Measurements from ENCODE around the gene CLDN9. TPM values are rescaled to one million over a fixed set of nuclear protein-coding genes. Genes with fewer than 3 reads are reported as not detected.

Gene CLDN9
- total RNA-seq, 4 donors from 2014 or later = not detected

GRCh38 chr16:3009568-3010390, 2.9 kb upstream of the CLDN9 start:
- Histone ChIP-seq H3K4me1 (peaks cover 29% of the 10 kb centered on the region), H3K27me3 (peaks cover 89% of the 10 kb centered on the region), H3K4me3 (no peak overlapping the region), H3K36me3 (no peaks in the 10 kb centered on the region), H3K27ac (no peak overlapping the region), H3K9me3 (no peaks in the 10 kb centered on the region)
- 54% methylated on average over 19 of the region's 21 CpGs for WGBS
- TF ChIP-seq CTCF (IDR thresholded peaks at IDR 0.05) (no peak), EP300 (IDR thresholded peaks at IDR 0.05) (no peak), POLR2AphosphoS5 (IDR thresholded peaks at IDR 0.05) (no peak), POLR2A (IDR thresholded peaks at IDR 0.05) (no peak)
- DNase-seq (ENCODE audit: low spot score in 2 of 2) = no peak

GRCh38 chr16:3010510-3010909, 2.2 kb upstream of the CLDN9 start:
- DNase-seq (ENCODE audit: low spot score in 2 of 2) = no peak
- H3K27ac ChIP-seq = no peak overlapping the region
- H3K9me3 ChIP-seq = no peaks in the 10 kb centered on the region
- H3K27me3 ChIP-seq = peaks cover 87% of the 10 kb centered on the region
- WGBS = 97% methylated on average over 6 of the region's 8 CpGs
- no peak overlapping the region for H3K4me3 ChIP-seq
- TF ChIP-seq EP300 (IDR thresholded peaks at IDR 0.05) (no peak), CTCF (IDR thresholded peaks at IDR 0.05) (no peak), POLR2AphosphoS5 (IDR thresholded peaks at IDR 0.05) (no peak), POLR2A (IDR thresholded peaks at IDR 0.05) (no peak)
- H3K36me3 ChIP-seq = no peaks in the 10 kb centered on the region
- peaks cover 25% of the 10 kb centered on the region for H3K4me1 ChIP-seq

GRCh38 chr16:3012246-3012645, 477 bp upstream of the CLDN9 start:
- WGBS = 19% methylated on average over 13 of the region's 19 CpGs
- Histone ChIP-seq H3K27ac (no peak overlapping the region), H3K27me3 (peaks cover 71% of the 10 kb centered on the region), H3K4me1 (peaks cover 21% of the 10 kb centered on the region), H3K4me3 (no peak overlapping the region), H3K36me3 (no peaks in the 10 kb centered on the region), H3K9me3 (no peaks in the 10 kb centered on the region)
- no peak for TF ChIP-seq POLR2AphosphoS5 (IDR thresholded peaks at IDR 0.05)
- TF ChIP-seq EP300 (IDR thresholded peaks at IDR 0.05) = no peak
- no peak for TF ChIP-seq CTCF (IDR thresholded peaks at IDR 0.05)
- no peak for TF ChIP-seq POLR2A (IDR thresholded peaks at IDR 0.05)
- DNase-seq (ENCODE audit: low spot score in 2 of 2) = no peak

DNA sequence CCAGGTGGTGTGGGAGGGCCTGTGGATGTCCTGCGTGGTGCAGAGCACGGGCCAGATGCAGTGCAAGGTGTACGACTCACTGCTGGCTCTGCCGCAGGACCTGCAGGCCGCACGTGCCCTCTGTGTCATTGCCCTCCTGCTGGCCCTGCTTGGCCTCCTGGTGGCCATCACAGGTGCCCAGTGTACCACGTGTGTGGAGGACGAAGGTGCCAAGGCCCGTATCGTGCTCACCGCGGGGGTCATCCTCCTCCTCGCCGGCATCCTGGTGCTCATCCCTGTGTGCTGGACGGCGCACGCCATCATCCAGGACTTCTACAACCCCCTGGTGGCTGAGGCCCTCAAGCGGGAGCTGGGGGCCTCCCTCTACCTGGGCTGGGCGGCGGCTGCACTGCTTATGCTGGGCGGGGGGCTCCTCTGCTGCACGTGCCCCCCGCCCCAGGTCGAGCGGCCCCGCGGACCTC, 798 bp downstream of the CLDN9 start:
- Histone ChIP-seq H3K9me3 (no peaks in the 10 kb centered on the region), H3K4me1 (peaks cover 19% of the 10 kb centered on the region), H3K27me3 (peaks cover 69% of the 10 kb centered on the region), H3K36me3 (no peaks in the 10 kb centered on the region), H3K27ac (no peak overlapping the region), H3K4me3 (no peak overlapping the region)
- DNase-seq (ENCODE audit: low spot score in 2 of 2) = no peak
- TF ChIP-seq POLR2AphosphoS5 (IDR thresholded peaks at IDR 0.05) (no peak), EP300 (IDR thresholded peaks at IDR 0.05) (no peak), POLR2A (IDR thresholded peaks at IDR 0.05) (no peak), CTCF (IDR thresholded peaks at IDR 0.05) (no peak)
- WGBS = 60% methylated on average over 4 of the region's 27 CpGs

- no peak for DNase-seq (ENCODE audit: low spot score in 2 of 2)
- TF ChIP-seq CTCF (IDR thresholded peaks at IDR 0.05) (no peak), POLR2A (IDR thresholded peaks at IDR 0.05) (no peak), POLR2AphosphoS5 (IDR thresholded peaks at IDR 0.05) (no peak), EP300 (IDR thresholded peaks at IDR 0.05) (no peak)
- Histone ChIP-seq H3K4me3 (no peak overlapping the region), H3K4me1 (peaks cover 17% of the 10 kb centered on the region), H3K27me3 (peaks cover 70% of the 10 kb centered on the region), H3K36me3 (no peaks in the 10 kb centered on the region), H3K27ac (no peak overlapping the region), H3K9me3 (no peaks in the 10 kb centered on the region)
- 64% methylated on average over 10 of the region's 12 CpGs for WGBS
These were observed 1.4 kb downstream of the CLDN9 start for GRCh38 chr16:3013998-3014690.
